ENCODE measurements around the gene TARBP1. TPM values are rescaled to one million over a fixed set of nuclear protein-coding genes. Genes with fewer than 3 reads are reported as not detected.

TARBP1 gene
- total and polyA plus RNA-seq, 4 donors = 11.2 to 48.7 (median 29.9) TPM

GRCh38 chr1:234433563-234434285 lies 45.3 kb downstream of the TARBP1 start:
- 82 to 87% methylated on average over 1 of the region's 1 CpG for WGBS, 2 donors
- no peak overlapping the region for H3K27ac ChIP-seq (ENCODE audit: low read depth in 1 of 2, low read length in 1 of 2)

GRCh38 chr1:234431255-234431654 lies 47.7 kb downstream of the TARBP1 start:
- DNase-seq (no peak), ATAC-seq (ENCODE audit: insufficient read depth, low FRiP score) (no peak)
- no peak overlapping the region for H3K4me3 ChIP-seq
- no peaks in the 10 kb centered on the region for H3K4me1 ChIP-seq (ENCODE audit: control insufficient read depth in 5 of 5, insufficient read depth in 5 of 5, low read length in 5 of 5)
- H3K27ac ChIP-seq (ENCODE audit: low read depth in 1 of 2, low read length in 1 of 2) = no peak overlapping the region
- no peak for TF ChIP-seq CTCF (IDR thresholded peaks at IDR 0.05; ENCODE audit: control extremely low read depth, extremely low read depth)
- WGBS, 2 donors = 76 to 84% methylated on average over 4 of the region's 4 CpGs
- H3K36me3 ChIP-seq (ENCODE audit: control insufficient read depth in 4 of 4, insufficient read depth in 4 of 4, low read length in 4 of 4) = peaks cover 0 to 14% (median 10%) of the 10 kb centered on the region in 4 donors
- H3K9me3 ChIP-seq (ENCODE audit: control insufficient read depth in 4 of 4, insufficient read depth in 3 of 4, low read length in 3 of 4) = no peaks in the 10 kb centered on the region
- no peak overlapping the region for H3K9ac ChIP-seq (ENCODE audit: insufficient read depth in 1 of 2, low read length in 2 of 2)
- no peaks in the 10 kb centered on the region for H3K27me3 ChIP-seq (ENCODE audit: control insufficient read depth in 3 of 3, insufficient read depth in 3 of 3, low read length in 2 of 3)

More at GRCh38 chr1:234433563-234434285, 45.3 kb downstream of the TARBP1 start:
- Histone ChIP-seq H3K27me3 (ENCODE audit: control insufficient read depth in 3 of 3, insufficient read depth in 3 of 3, low read length in 2 of 3) (no peaks in the 10 kb centered on the region), H3K36me3 (ENCODE audit: control insufficient read depth in 4 of 4, insufficient read depth in 4 of 4, low read length in 4 of 4) (peaks cover 0 to 11% (median 8%) of the 10 kb centered on the region in 4 donors), H3K9ac (ENCODE audit: insufficient read depth in 1 of 2, low read length in 2 of 2) (no peak overlapping the region), H3K4me1 (ENCODE audit: control insufficient read depth in 5 of 5, insufficient read depth in 5 of 5, low read length in 5 of 5) (peaks cover 0 to 2% (median 0%) of the 10 kb centered on the region in 5 donors), H3K9me3 (ENCODE audit: control insufficient read depth in 4 of 4, insufficient read depth in 3 of 4, low read length in 3 of 4) (no peaks in the 10 kb centered on the region), H3K4me3 (no peak overlapping the region)
- ATAC-seq (ENCODE audit: insufficient read depth, low FRiP score) (no peak), DNase-seq (no peak)
- TF ChIP-seq CTCF (IDR thresholded peaks at IDR 0.05; ENCODE audit: control extremely low read depth, extremely low read depth) = no peak

- Histone ChIP-seq H3K9ac (ENCODE audit: insufficient read depth in 1 of 2, low read length in 2 of 2) (no peak overlapping the region), H3K36me3 (ENCODE audit: control insufficient read depth in 4 of 4, insufficient read depth in 4 of 4, low read length in 4 of 4) (peaks cover 0 to 14% (median 11%) of the 10 kb centered on the region in 4 donors), H3K9me3 (ENCODE audit: control insufficient read depth in 4 of 4, insufficient read depth in 3 of 4, low read length in 3 of 4) (no peaks in the 10 kb centered on the region)
These were observed 48.3 kb downstream of the TARBP1 start for GRCh38 chr1:234430691-234431090.

More at GRCh38 chr1:234430691-234431090, 48.3 kb downstream of the TARBP1 start:
- DNase-seq (no peak), ATAC-seq (ENCODE audit: insufficient read depth, low FRiP score) (no peak)
- Histone ChIP-seq H3K4me1 (ENCODE audit: control insufficient read depth in 5 of 5, insufficient read depth in 5 of 5, low read length in 5 of 5) (peaks cover 0 to 3% (median 0%) of the 10 kb centered on the region in 5 donors), H3K27me3 (ENCODE audit: control insufficient read depth in 3 of 3, insufficient read depth in 3 of 3, low read length in 2 of 3) (no peaks in the 10 kb centered on the region), H3K4me3 (no peak overlapping the region), H3K27ac (ENCODE audit: low read depth in 1 of 2, low read length in 1 of 2) (no peak overlapping the region)
- 95 to 97% methylated on average over 5 of the region's 5 CpGs for WGBS, 2 donors
- TF ChIP-seq CTCF (IDR thresholded peaks at IDR 0.05; ENCODE audit: control extremely low read depth, extremely low read depth) = no peak
